ENCODE results near the gene GALNT13. TPM values are rescaled to one million over a fixed set of nuclear protein-coding genes. Genes with fewer than 3 reads are reported as not detected.

GALNT13 gene
- total and polyA plus RNA-seq, 10 of the 15 experiments (the other 5 are each of a cell fraction or from before 2014, with no cell fraction given), result 0.04 TPM; not detected in 9

- BruUV-seq (replicated peaks), result no TSS peak
- Histone ChIP-seq H4K20me1 (ENCODE audit: control insufficient read depth, insufficient read depth) (no peaks in the 10 kb centered on the region), H3K4me2 (ENCODE audit: control insufficient read depth, insufficient read depth) (no peak overlapping the region), H3K36me3 (ENCODE audit: control insufficient read depth in 2 of 2, insufficient read depth in 2 of 2, low read length in 1 of 2) (no peaks in the 10 kb centered on the region), H3K4me1 (ENCODE audit: control insufficient read depth, insufficient read depth, low read length) (no peaks in the 10 kb centered on the region), H2AFZ (ENCODE audit: control insufficient read depth, low read depth, low read length) (no peak overlapping the region), H3K4me3 (no peak overlapping the region), H3K9ac (ENCODE audit: control insufficient read depth, insufficient read depth, low read length) (no peak overlapping the region), H3K9me3 (replicated peaks; ENCODE audit: control insufficient read depth, insufficient read depth, low read length) (no peaks in the 10 kb centered on the region), H3K79me2 (ENCODE audit: control insufficient read depth, insufficient read depth, low read length) (no peaks in the 10 kb centered on the region), H3K27me3 (replicated peaks in 1 of 2; ENCODE audit: control insufficient read depth in 2 of 2, insufficient read depth in 2 of 2, low read length in 1 of 2) (no peaks in the 10 kb centered on the region), H3K27ac (ENCODE audit: control insufficient read depth, insufficient read depth) (no peak overlapping the region)
- ChIA-PET CTCF (no interaction called here), SMC1A (ENCODE audit: uncharacterized antibody, unreplicated experiment) (no interaction called here), POLR2A (no interaction called here), RAD21 (ENCODE audit: unreplicated experiment) (no interaction called here)
- ATAC-seq (no peak), FAIRE-seq (no peak), DNase-seq (ENCODE audit: low read depth, low spot score) (no peak)
- in situ Hi-C loops (cut with MboI), result no loop called here
- WGBS (ENCODE audit: insufficient coverage, insufficient replicate concordance, low lambda C conversion rate, missing lambda C conversion rate), result 3% methylated on average over 4 of the region's 4 CpGs
- TF ChIP-seq RAD21 (IDR thresholded peaks at IDR 0.05; ENCODE audit: insufficient read depth, low read depth, low read length), result no peak
- no peak for TF ChIP-seq CBX3 (IDR thresholded peaks at IDR 0.05; ENCODE audit: borderline replicate concordance, low read depth)
- TF ChIP-seq TBL1XR1 (IDR thresholded peaks at IDR 0.05; ENCODE audit: low read depth, low read length), result no peak
- TF ChIP-seq RELA (IDR thresholded peaks at IDR 0.05; ENCODE audit: borderline replicate concordance, partially characterized antibody), result no peak
- TF ChIP-seq ETV6 (conservative IDR thresholded peaks at IDR 0.05 in 1 of 2, IDR thresholded peaks at IDR 0.05 in 1 of 2; ENCODE audit: borderline replicate concordance in 1 of 2, low read depth in 1 of 2), result no peak
- no peak for TF ChIP-seq CEBPB (IDR thresholded peaks at IDR 0.05; ENCODE audit: borderline replicate concordance in 1 of 2, low read depth in 2 of 2, low read length in 2 of 2)
- TF ChIP-seq BCL11A (IDR thresholded peaks at IDR 0.05; ENCODE audit: low read depth, low read length), result no peak
- TF ChIP-seq MYB (IDR thresholded peaks at IDR 0.05; ENCODE audit: borderline replicate concordance, low read depth, low read length), result no peak
- TF ChIP-seq SPI1 (IDR thresholded peaks at IDR 0.05; ENCODE audit: borderline replicate concordance, insufficient read depth, low read depth, low read length), result no peak
- TF ChIP-seq HSF1 (IDR thresholded peaks at IDR 0.05; ENCODE audit: low read depth, low read length), result no peak
- intact Hi-C loops (cut with micrococcal nuclease; ENCODE audit: unreplicated experiment), result no loop called here
These were observed 268.7 kb downstream of the GALNT13 start for GRCh38 chr2:154140249-154141025.

All from GM12878 (cell line).